ENCODE data around the gene HMG20B.

GRCh38 chr19:3526507-3527237, 46.1 kb upstream of the HMG20B start:
- no peak for TF ChIP-seq POLR2A (IDR thresholded peaks at IDR 0.05)
- TF ChIP-seq, protein P1, sequence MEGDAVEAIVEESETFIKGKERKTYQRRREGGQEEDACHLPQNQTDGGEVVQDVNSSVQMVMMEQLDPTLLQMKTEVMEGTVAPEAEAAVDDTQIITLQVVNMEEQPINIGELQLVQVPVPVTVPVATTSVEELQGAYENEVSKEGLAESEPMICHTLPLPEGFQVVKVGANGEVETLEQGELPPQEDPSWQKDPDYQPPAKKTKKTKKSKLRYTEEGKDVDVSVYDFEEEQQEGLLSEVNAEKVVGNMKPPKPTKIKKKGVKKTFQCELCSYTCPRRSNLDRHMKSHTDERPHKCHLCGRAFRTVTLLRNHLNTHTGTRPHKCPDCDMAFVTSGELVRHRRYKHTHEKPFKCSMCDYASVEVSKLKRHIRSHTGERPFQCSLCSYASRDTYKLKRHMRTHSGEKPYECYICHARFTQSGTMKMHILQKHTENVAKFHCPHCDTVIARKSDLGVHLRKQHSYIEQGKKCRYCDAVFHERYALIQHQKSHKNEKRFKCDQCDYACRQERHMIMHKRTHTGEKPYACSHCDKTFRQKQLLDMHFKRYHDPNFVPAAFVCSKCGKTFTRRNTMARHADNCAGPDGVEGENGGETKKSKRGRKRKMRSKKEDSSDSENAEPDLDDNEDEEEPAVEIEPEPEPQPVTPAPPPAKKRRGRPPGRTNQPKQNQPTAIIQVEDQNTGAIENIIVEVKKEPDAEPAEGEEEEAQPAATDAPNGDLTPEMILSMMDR (IDR thresholded peaks at IDR 0.05), result no peak
